ENCODE results near the gene FAM81B.

Gene FAM81B

GRCh38 chr5:95471942-95472341 is 80.8 kb downstream of the FAM81B start:
- DNase-seq (ENCODE audit: low read depth in 2 of 2) = no peak

GRCh38 chr5:95484421-95484820 is 93.3 kb downstream of the FAM81B start:
- DNase-seq (ENCODE audit: low read depth in 2 of 2) = no peak

- no peak for DNase-seq (ENCODE audit: low read depth in 2 of 2)
Measured at GRCh38 chr5:95486191-95486590, 95.0 kb downstream of the FAM81B start.

GRCh38 chr5:95487880-95488279 is 96.7 kb downstream of the FAM81B start:
- no peak for DNase-seq (ENCODE audit: low read depth in 2 of 2)
